IMR-90 (cell line): ENCODE data around the gene HOMER3. TPM values are rescaled to one million over a fixed set of nuclear protein-coding genes. Genes with fewer than 3 reads are reported as not detected.

ENCODE experiments used
- ATAC-seq: fragments of 200-7000 bp; cut with Tn5 transposase; 2 replicates; pipeline ENCODE4 v1.9.1; 2020; ENCODE audit warnings: low read depth, mild to moderate bottlenecking, moderate library complexity
- BruUV-seq: library from RNA; stranded (reverse); fragments of 400-500 nt; replicated peaks from 2 replicates; lab custom pipeline; 2021; lab: Mats Ljungman, UMichigan
- CTCF ChIA-PET: fragments of 300-600 bp; formaldehyde crosslinking; extraction: SDS; loops from one replicate; lab custom pipeline; 2021; ENCODE audit warnings: antibody characterized with exemption; lab: Yijun Ruan, JAX
- POLR2A ChIA-PET: fragments of 300-600 bp; sonication (Branson Sonifier 250); formaldehyde crosslinking; loops from one replicate; lab custom pipeline; 2022; ENCODE audit warnings: antibody characterized with exemption; ENCODE audit not compliant: unreplicated experiment; lab: Charles Lee
- DNase-seq: peaks from one replicate; pipeline ENCODE4 v3.0.0; 2013
- H2AFZ ChIP-seq: replicated peaks from 2 replicates; pipeline ENCODE3; 2013; ENCODE audit warnings: low read length, mild to moderate bottlenecking; ENCODE audit not compliant: poor library complexity
- H2AK5ac ChIP-seq: 2 replicates; pipeline ENCODE4 v1.6.1; 2013; ENCODE audit warnings: low read depth, low read length, inconsistent platforms
- H2AK9ac ChIP-seq: replicated peaks from 2 replicates; pipeline ENCODE3; 2013; ENCODE audit warnings: mild to moderate bottlenecking, low read depth, low read length, moderate library complexity; ENCODE audit not compliant: poor library complexity
- H2BK120ac ChIP-seq: 2 replicates; pipeline ENCODE4 v1.6.1; 2013; ENCODE audit warnings: low read depth, low read length, inconsistent platforms
- H2BK15ac ChIP-seq: 3 replicates; pipeline ENCODE4 v1.6.1; 2013; ENCODE audit warnings: low read depth, low read length, inconsistent platforms
- H2BK20ac ChIP-seq: 2 replicates; pipeline ENCODE4 v1.6.1; 2013; ENCODE audit warnings: low read depth, mild to moderate bottlenecking, inconsistent platforms, low read length, moderate library complexity
- H2BK5ac ChIP-seq: 2 replicates; pipeline ENCODE4 v1.6.1; 2013; ENCODE audit warnings: mild to moderate bottlenecking, low read depth, low read length, inconsistent platforms; ENCODE audit not compliant: poor library complexity, severe bottlenecking
- H3K14ac ChIP-seq: replicated peaks from 2 replicates; pipeline ENCODE4 v1.6.1; 2013; ENCODE audit warnings: low read depth, low read length, inconsistent platforms
- H3K18ac ChIP-seq: 2 replicates; pipeline ENCODE4 v1.6.1; 2013; ENCODE audit warnings: low read depth, low read length, control low read depth
- H3K23ac ChIP-seq: 2 replicates; pipeline ENCODE4 v1.6.1; 2013; ENCODE audit warnings: low read depth, low read length, inconsistent platforms
- H3K27ac ChIP-seq: 2 replicates; pipeline ENCODE4 v1.5.1; 2013; ENCODE audit warnings: mild to moderate bottlenecking, control low read depth, low read length; ENCODE audit not compliant: insufficient read depth
- H3K27me3 ChIP-seq: 2 replicates; pipeline ENCODE4 v1.6.1; 2013; ENCODE audit warnings: low read length; ENCODE audit not compliant: control insufficient read depth, insufficient read depth
- H3K36me3 ChIP-seq: 2 replicates; pipeline ENCODE4 v1.6.1; 2013; ENCODE audit warnings: low read length, mixed read lengths; ENCODE audit not compliant: control insufficient read depth, insufficient read depth
- H3K4ac ChIP-seq: 2 replicates; pipeline ENCODE4 v1.6.1; 2013; ENCODE audit warnings: low read depth, low read length, inconsistent platforms
- H3K4me1 ChIP-seq: 2 replicates; pipeline ENCODE4 v1.6.1; 2013; ENCODE audit warnings: low read length, mixed read lengths; ENCODE audit not compliant: control insufficient read depth, insufficient read depth
- H3K4me2 ChIP-seq: 2 replicates; pipeline ENCODE4 v1.6.1; 2013; ENCODE audit warnings: low read depth, mild to moderate bottlenecking, control low read depth, low read length, moderate library complexity
- H3K4me3 ChIP-seq: 2 replicates; pipeline ENCODE4 v1.5.1; 2013; ENCODE audit warnings: low read depth, mild to moderate bottlenecking, control low read depth, low read length, moderate library complexity; ENCODE audit not compliant: insufficient read depth
- H3K56ac ChIP-seq: 2 replicates; pipeline ENCODE4 v1.6.1; 2013; ENCODE audit warnings: low read length, inconsistent platforms; ENCODE audit not compliant: insufficient read depth; ENCODE audit errors: extremely low read depth
- H3K79me1 ChIP-seq, 2 experiments: 2 replicates each; pipeline ENCODE4 v1.6.1; 2013; ENCODE audit warnings: low read length in 2 of 2, inconsistent platforms in 1 of 2, low read depth in 1 of 2
- H3K9ac ChIP-seq: 2 replicates; pipeline ENCODE4 v1.6.1; 2013; ENCODE audit warnings: low read depth, low read length, control low read depth
- H3K9me1 ChIP-seq: 2 replicates; pipeline ENCODE4 v1.6.1; 2013; ENCODE audit warnings: low read length, inconsistent platforms; ENCODE audit not compliant: insufficient read depth
- H3K9me3 ChIP-seq: 2 replicates; pipeline ENCODE4 v1.6.1; 2013; ENCODE audit warnings: low read length; ENCODE audit not compliant: control insufficient read depth, insufficient read depth
- H4K20me1 ChIP-seq: 2 replicates; pipeline ENCODE4 v1.6.1; 2013; ENCODE audit warnings: low read length, inconsistent platforms; ENCODE audit not compliant: insufficient read depth
- H4K5ac ChIP-seq: 2 replicates; pipeline ENCODE4 v1.6.1; 2013; ENCODE audit warnings: mild to moderate bottlenecking, low read depth, low read length, control low read depth
- H4K8ac ChIP-seq, 2 experiments: 2 replicates each; pipeline ENCODE4 v1.6.1; 2013; ENCODE audit warnings: low read depth in 2 of 2, low read length in 2 of 2, control low read depth in 1 of 2, inconsistent platforms in 1 of 2
- H4K91ac ChIP-seq: 2 replicates; pipeline ENCODE4 v1.6.1; 2013; ENCODE audit warnings: low read depth, low read length, inconsistent platforms; ENCODE audit not compliant: insufficient read depth
- CEBPB ChIP-seq: IDR thresholded peaks from 2 replicates; pipeline ENCODE4 v1.6.1; 2012; ENCODE audit warnings: low read depth, low read length, improper control_type of control experiment
- CHD1 ChIP-seq: IDR thresholded peaks from 2 replicates; pipeline ENCODE4 v1.6.1; 2012; ENCODE audit warnings: low read depth, low read length, improper control_type of control experiment
- CTCF ChIP-seq: conservative IDR thresholded peaks from 2 replicates; pipeline ENCODE4 v1.5.1; 2012; ENCODE audit warnings: mild to moderate bottlenecking, low read depth, low read length, improper control_type of control experiment
- ELK1 ChIP-seq: fragments of 150-350 bp; IDR thresholded peaks from 2 replicates; pipeline ENCODE4 v1.6.1; 2016; ENCODE audit warnings: low read depth, mild to moderate bottlenecking, low read length, moderate library complexity, borderline replicate concordance
- FOS ChIP-seq: fragments of 150-350 bp; IDR thresholded peaks from 2 replicates; pipeline ENCODE4 v1.6.1; 2016; ENCODE audit warnings: low read depth, low read length
- MAFK ChIP-seq: IDR thresholded peaks from 2 replicates; pipeline ENCODE4 v1.6.1; 2012; ENCODE audit warnings: low read depth, low read length, improper control_type of control experiment
- NFE2L2 ChIP-seq: fragments of 150-350 bp; IDR thresholded peaks from 2 replicates; pipeline ENCODE4 v1.6.1; 2016; ENCODE audit warnings: low read depth, mild to moderate bottlenecking, low read length
- POLR2A ChIP-seq: IDR thresholded peaks from 2 replicates; pipeline ENCODE4 v1.6.1; 2012; ENCODE audit warnings: mild to moderate bottlenecking, low read depth, low read length
- RAD21 ChIP-seq: IDR thresholded peaks from 2 replicates; pipeline ENCODE4 v1.6.1; 2012; ENCODE audit warnings: low read length, improper control_type of control experiment
- SMC3 ChIP-seq: fragments of 150-350 bp; IDR thresholded peaks from 2 replicates; pipeline ENCODE4 v1.6.1; 2016; ENCODE audit warnings: low read depth, mild to moderate bottlenecking, antibody characterized with exemption, low read length, moderate library complexity
- WGBS, 2 experiments: methylation state at CpG; one replicate each; pipeline versions ENCODE4 v1.1.5 to v1.1.7; 2013; ENCODE audit warnings: missing lambda C conversion rate in 2 of 2; ENCODE audit not compliant: insufficient read length in 1 of 2; ENCODE audit errors: extremely low coverage in 2 of 2; 5-methylcytosine and 5-hydroxymethylcytosine counted together
- dilution Hi-C: fragments of 300-500 bp; cut with HindIII; formaldehyde crosslinking; loops from one replicate; pipeline ENCODE4 v1.14.3; 2018; ENCODE audit warnings: low sequenced_read_pairs; ENCODE audit not compliant: unreplicated experiment
- in situ Hi-C: fragments of 300-500 bp; cut with MboI; formaldehyde crosslinking; loops from 3 replicates; pipeline ENCODE4 v1.14.3; 2019; ENCODE audit warnings: low sequenced_read_pairs, inconsistent platforms, mixed read lengths
- intact Hi-C: fragments of 100-400 bp; cut with micrococcal nuclease; formaldehyde crosslinking; loops from 2 replicates; pipeline ENCODE4 v1.10.0; 2022
- polyA plus RNA-seq, 3 experiments: library from polyadenylated mRNA; depleted of rRNA; stranded (reverse); fragments of >200 nt; gene quantifications; 2 replicates each; pipeline ENCODE4 v1.2.3, GENCODE V29; 2012; ENCODE audit warnings: low replicate concordance in 1 of 3
- total RNA-seq: library from RNA; depleted of rRNA; stranded (reverse); fragments of >200 nt; gene quantifications from 2 replicates; pipeline ENCODE4 v1.2.3, GENCODE V29; 2012

HOMER3 gene
- total and polyA plus RNA-seq, 2 of the 4 experiments (the other 2 are of a cell fraction): 53.4 to 77.0 TPM

- whole genome bisulfite sequencing, 2 experiments: no CpG with 5 or more reads among the region's 4 CpGs
- Histone ChIP-seq H4K20me1 (peaks cover 3% of the 10 kb centered on the region; the same call in 1 of the 2 replicates), H3K4ac (no peak overlapping the region), H3K36me3 (peaks cover 7% of the 10 kb centered on the region; the same call in 1 of the 2 replicates), H3K9me3 (no peaks in the 10 kb centered on the region), H2BK15ac (no peak overlapping the region), H3K4me2 (no peak overlapping the region), H3K27me3 (peaks cover 13% of the 10 kb centered on the region), H4K5ac (no peak overlapping the region), H3K4me1 (no peaks in the 10 kb centered on the region), H3K79me1 (no peaks in the 10 kb centered on the region), H3K27ac (no peak overlapping the region), H3K18ac (no peak overlapping the region), H2AK9ac (no peak overlapping the region), H4K91ac (no peak overlapping the region), H3K9ac (no peak overlapping the region), H2BK120ac (no peak overlapping the region), H3K9me1 (no peaks in the 10 kb centered on the region), H3K23ac (no peak overlapping the region), H3K56ac (no peak overlapping the region), H4K8ac (no peak overlapping the region), H2AK5ac (no peak overlapping the region), H2BK5ac (no peak overlapping the region), H2BK20ac (no peak overlapping the region), H2AFZ (no peak overlapping the region), H3K4me3 (no peak overlapping the region), H3K14ac (no peak overlapping the region)
- DNase-seq: no peak
- no peak for ATAC-seq
- in situ Hi-C loops: loop anchor here (5.0 kb wide), 1 partner anchor 50 kb away; no protein-coding TSS in a partner anchor
- no TSS peak for BruUV-seq
- dilution Hi-C loops: no loop called here
- ChIA-PET POLR2A (interaction anchor here (0.6 kb wide), 1 partner anchor 13 kb away, joined by 14 read pairs; no protein-coding TSS in a partner anchor), CTCF (interaction anchor here (0.5 to 1.5 kb wide), 3 partner anchors 43 to 94 kb away, joined by 3 to 7 read pairs (median 3); partner anchors contain the start of gene CERS1)
- TF ChIP-seq RAD21 (no peak), SMC3 (no peak), CTCF (no peak), NFE2L2 (no peak), POLR2A (no peak), CEBPB (no peak), CHD1 (no peak), MAFK (no peak), FOS (no peak), ELK1 (no peak)
- intact Hi-C loops: loop anchor here (2.0 kb wide), 1 partner anchor 69 kb away; the partner anchor contains the start of genes COPE and DDX49
Measured at GRCh38 chr19:18987456-18987855, 46.4 kb upstream of the HOMER3 start.
